Activated naive CD8-positive, alpha-beta T cell treated with anti-CD3 and anti-CD28 coated beads for 36 hours (primary cell): ENCODE measurements around the gene TDRKH. TPM values are rescaled to one million over a fixed set of nuclear protein-coding genes. Genes with fewer than 3 reads are reported as not detected.

Experiments used
- DNase-seq: peaks from one replicate; pipeline ENCODE4 v3.0.0; 2021
- H3K27ac Mint-ChIP-seq: one replicate; pipeline ENCODE4 v1.8.0; 2022; ENCODE audit warnings: mild to moderate bottlenecking, moderate library complexity, mixed read lengths
- H3K27me3 Mint-ChIP-seq: one replicate; pipeline ENCODE4 v1.8.0; 2022; ENCODE audit warnings: mild to moderate bottlenecking, mixed read lengths
- H3K36me3 Mint-ChIP-seq: one replicate; pipeline ENCODE4 v1.8.0; 2021; ENCODE audit warnings: mild to moderate bottlenecking, mixed read lengths
- H3K4me1 Mint-ChIP-seq: one replicate; pipeline ENCODE4 v1.8.0; 2021; ENCODE audit warnings: mixed read lengths
- H3K4me3 Mint-ChIP-seq: one replicate; pipeline ENCODE4 v1.8.0; 2022; ENCODE audit warnings: mild to moderate bottlenecking, moderate library complexity, mixed read lengths
- H3K9me3 Mint-ChIP-seq: one replicate; pipeline ENCODE4 v1.8.0; 2022; ENCODE audit warnings: mixed read lengths
- total RNA-seq, 2 experiments: library from RNA; stranded (reverse); gene quantifications; one replicate each; pipeline ENCODE4 v1.2.3, GENCODE V29; 2021

The TDRKH gene
- total RNA-seq, 2 experiments from 2014 or later = 9.0 to 9.1 TPM

GRCh38 chr1:151728151-151729054 lies 61.9 kb downstream of the TDRKH start:
- no peak for DNase-seq
- no peaks in the 10 kb centered on the region for H3K36me3 Mint-ChIP-seq
- H3K4me1 Mint-ChIP-seq = no peaks in the 10 kb centered on the region
- H3K27me3 Mint-ChIP-seq = peaks cover 65% of the 10 kb centered on the region
- no peak overlapping the region for H3K4me3 Mint-ChIP-seq
- no peak overlapping the region for H3K27ac Mint-ChIP-seq
- H3K9me3 Mint-ChIP-seq = no peaks in the 10 kb centered on the region

GRCh38 chr1:151723726-151724370 lies 66.5 kb downstream of the TDRKH start:
- Mint-ChIP-seq H3K36me3 (no peaks in the 10 kb centered on the region), H3K9me3 (no peaks in the 10 kb centered on the region), H3K4me1 (peaks cover 13% of the 10 kb centered on the region), H3K27me3 (peaks cover 87% of the 10 kb centered on the region), H3K4me3 (no peak overlapping the region), H3K27ac (no peak overlapping the region)
- no peak for DNase-seq

Other genes starting within 250 kb of the TDRKH start
- gene SNX27, start 178.4 kb downstream of the TDRKH start, total RNA-seq = 10 to 100 TPM; 25.2 to 27.7 TPM
- gene CELF3, start 73.7 kb downstream of the TDRKH start, total RNA-seq = not detected
- not detected for gene RIIAD1, start 69.0 kb downstream of the TDRKH start, total RNA-seq
- 100 to 1,000 TPM; 157 to 172 TPM for gene MRPL9, start 27.0 kb downstream of the TDRKH start, total RNA-seq
- gene LINGO4, start 14.9 kb upstream of the TDRKH start, total RNA-seq = not detected
- gene RORC, start 41.3 kb upstream of the TDRKH start, total RNA-seq = under 1 TPM; 0.06 to 0.12 TPM
- under 1 TPM; 0.68 to 0.76 TPM for gene C2CD4D, start 49.3 kb upstream of the TDRKH start, total RNA-seq
- not detected for gene THEM5, start 63.2 kb upstream of the TDRKH start, total RNA-seq
- gene THEM4, start 119.0 kb upstream of the TDRKH start, total RNA-seq = 10 to 100 TPM; 32.9 to 34.2 TPM
- gene S100A10, start 203.4 kb upstream of the TDRKH start, total RNA-seq = 100 to 1,000 TPM; 225 to 235 TPM
- gene S100A11, start 246.5 kb upstream of the TDRKH start, total RNA-seq = 100 to 1,000 TPM; 162 to 165 TPM